ENCODE data around the gene CACNG1. TPM values are rescaled to one million over a fixed set of nuclear protein-coding genes. Genes with fewer than 3 reads are reported as not detected.

CACNG1 gene
- total RNA-seq, 2 experiments from 2014 or later, result not detected

DNA sequence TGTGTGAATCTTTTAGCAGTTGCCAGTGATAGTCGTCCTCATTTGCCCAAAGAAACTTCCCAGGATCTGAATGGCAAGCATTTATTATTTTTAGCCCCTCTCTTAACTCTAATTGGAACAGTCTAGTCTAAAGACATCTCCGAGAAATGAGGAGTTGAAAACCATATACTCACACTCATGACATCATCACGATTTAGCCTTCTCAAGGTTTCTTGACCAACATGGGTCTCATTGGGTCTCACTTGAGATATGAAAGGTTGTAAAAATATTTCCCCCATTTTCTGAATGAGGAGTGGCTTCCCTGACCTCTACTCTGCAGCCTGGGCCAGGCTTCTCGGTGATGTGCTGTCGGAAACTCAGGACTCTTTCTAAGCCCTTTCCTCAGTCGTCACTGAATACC lies 37.1 kb upstream of the CACNG1 start:
- CTCF ChIA-PET (ENCODE audit: unreplicated experiment), result no interaction called here
- POLR2A ChIA-PET, result no interaction called here
- no peaks in the 10 kb centered on the region for H3K9me2 ChIP-seq (ENCODE audit: insufficient read depth, low read length)
- H3K79me2 ChIP-seq (ENCODE audit: insufficient read depth, low read depth, low read length), result no peaks in the 10 kb centered on the region
- no peak overlapping the region for H2AFZ ChIP-seq (ENCODE audit: low read length)
- H3K9me3 ChIP-seq (ENCODE audit: low read length), result no peaks in the 10 kb centered on the region
- H3K4me1 ChIP-seq (ENCODE audit: insufficient read depth, low read length, poor library complexity, severe bottlenecking), result peaks cover 9% of the 10 kb centered on the region
- intact Hi-C loops (cut with micrococcal nuclease; ENCODE audit: unreplicated experiment), result no loop called here
- BruUV-seq (replicated peaks), result no TSS peak
- H3K36me3 ChIP-seq (ENCODE audit: insufficient read depth, low read length), result no peaks in the 10 kb centered on the region
- DNase-seq (ENCODE audit: low spot score), result no peak
- H3K27ac ChIP-seq (ENCODE audit: low read depth, low read length, poor library complexity, severe bottlenecking), result no peak overlapping the region
- H4K20me1 ChIP-seq (ENCODE audit: insufficient read depth, low read length), result no peaks in the 10 kb centered on the region
- no peak for TF ChIP-seq EZH2phosphoT487 (IDR thresholded peaks at IDR 0.05; ENCODE audit: borderline replicate concordance, low read depth, low read length)
- no peak overlapping the region for H3K4me3 ChIP-seq (ENCODE audit: low read depth, low read length, poor library complexity, severe bottlenecking)
- H3K4me2 ChIP-seq (ENCODE audit: low read length), result no peak overlapping the region

DNA sequence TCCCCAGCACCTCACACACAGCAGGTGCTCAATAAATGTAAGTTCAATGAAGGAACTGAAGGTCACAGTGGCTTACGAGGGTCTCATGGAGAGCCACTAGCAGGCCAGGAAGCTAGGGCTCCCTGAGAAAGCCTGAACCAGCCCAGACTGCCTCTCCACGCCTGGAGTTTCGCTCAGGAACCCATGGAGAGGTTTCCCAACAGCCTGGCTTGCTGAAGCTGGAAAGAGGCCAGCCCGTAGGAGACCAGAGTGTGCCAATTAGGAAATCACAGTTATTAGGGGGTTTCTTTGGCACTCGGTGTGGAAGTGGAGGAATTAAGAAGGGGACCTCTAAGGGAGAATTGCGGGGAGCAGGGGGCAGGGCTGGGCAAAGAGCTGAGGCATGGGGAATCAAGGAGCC lies 36.3 kb upstream of the CACNG1 start:
- no TSS peak for BruUV-seq (replicated peaks)
- Histone ChIP-seq H3K4me3 (ENCODE audit: low read depth, low read length, poor library complexity, severe bottlenecking) (no peak overlapping the region), H3K4me1 (ENCODE audit: insufficient read depth, low read length, poor library complexity, severe bottlenecking) (peaks cover 10% of the 10 kb centered on the region), H2AFZ (ENCODE audit: low read length) (no peak overlapping the region), H3K36me3 (ENCODE audit: insufficient read depth, low read length) (no peaks in the 10 kb centered on the region), H3K79me2 (ENCODE audit: insufficient read depth, low read depth, low read length) (no peaks in the 10 kb centered on the region), H3K4me2 (ENCODE audit: low read length) (no peak overlapping the region), H3K9me3 (ENCODE audit: low read length) (no peaks in the 10 kb centered on the region), H3K9me2 (ENCODE audit: insufficient read depth, low read length) (no peaks in the 10 kb centered on the region), H3K27ac (ENCODE audit: low read depth, low read length, poor library complexity, severe bottlenecking) (no peak overlapping the region), H4K20me1 (ENCODE audit: insufficient read depth, low read length) (no peaks in the 10 kb centered on the region)
- DNase-seq (ENCODE audit: low spot score), result no peak
- no peak for TF ChIP-seq EZH2phosphoT487 (IDR thresholded peaks at IDR 0.05; ENCODE audit: borderline replicate concordance, low read depth, low read length)
- TF ChIP-seq, protein P1, sequence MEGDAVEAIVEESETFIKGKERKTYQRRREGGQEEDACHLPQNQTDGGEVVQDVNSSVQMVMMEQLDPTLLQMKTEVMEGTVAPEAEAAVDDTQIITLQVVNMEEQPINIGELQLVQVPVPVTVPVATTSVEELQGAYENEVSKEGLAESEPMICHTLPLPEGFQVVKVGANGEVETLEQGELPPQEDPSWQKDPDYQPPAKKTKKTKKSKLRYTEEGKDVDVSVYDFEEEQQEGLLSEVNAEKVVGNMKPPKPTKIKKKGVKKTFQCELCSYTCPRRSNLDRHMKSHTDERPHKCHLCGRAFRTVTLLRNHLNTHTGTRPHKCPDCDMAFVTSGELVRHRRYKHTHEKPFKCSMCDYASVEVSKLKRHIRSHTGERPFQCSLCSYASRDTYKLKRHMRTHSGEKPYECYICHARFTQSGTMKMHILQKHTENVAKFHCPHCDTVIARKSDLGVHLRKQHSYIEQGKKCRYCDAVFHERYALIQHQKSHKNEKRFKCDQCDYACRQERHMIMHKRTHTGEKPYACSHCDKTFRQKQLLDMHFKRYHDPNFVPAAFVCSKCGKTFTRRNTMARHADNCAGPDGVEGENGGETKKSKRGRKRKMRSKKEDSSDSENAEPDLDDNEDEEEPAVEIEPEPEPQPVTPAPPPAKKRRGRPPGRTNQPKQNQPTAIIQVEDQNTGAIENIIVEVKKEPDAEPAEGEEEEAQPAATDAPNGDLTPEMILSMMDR (conservative IDR thresholded peaks at IDR 0.05; ENCODE audit: low read length), result no peak
- ChIA-PET CTCF (ENCODE audit: unreplicated experiment) (no interaction called here), POLR2A (interaction anchor here (0.6 kb wide), 1 partner anchor 144 kb away, joined by 5 read pairs; no protein-coding TSS in a partner anchor)
- intact Hi-C loops (cut with micrococcal nuclease; ENCODE audit: unreplicated experiment), result no loop called here

DNA sequence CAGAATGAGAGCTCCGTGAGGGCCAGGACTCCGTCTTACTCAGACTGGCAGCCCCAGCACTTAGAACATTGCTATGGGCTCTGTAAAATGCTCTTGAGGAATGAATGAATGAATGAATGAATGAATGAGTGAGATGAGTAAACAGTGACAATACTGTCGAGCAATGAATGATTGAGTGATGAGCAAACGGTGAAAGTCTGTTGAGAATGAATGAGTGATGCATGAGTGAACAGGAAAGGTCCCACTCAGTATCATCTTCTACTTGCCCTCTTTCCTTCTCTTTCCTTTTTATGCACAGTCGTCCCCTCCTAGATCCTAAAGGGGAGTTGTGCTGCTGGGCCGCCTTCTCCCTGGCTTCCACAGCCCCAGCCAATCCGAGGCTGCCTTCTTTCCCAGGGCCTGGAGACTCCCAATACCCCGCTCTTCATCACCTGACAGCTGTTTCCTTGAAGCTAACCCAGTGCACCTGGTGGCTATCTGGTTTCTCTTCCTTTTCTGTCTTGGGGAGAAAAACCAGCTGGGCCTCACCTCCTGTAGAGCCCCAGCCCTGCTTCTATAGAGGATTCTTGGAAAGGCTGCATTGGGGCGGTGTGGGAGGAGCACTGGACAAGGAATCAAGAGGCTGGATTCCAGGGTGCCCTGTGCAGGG lies 32.7 kb upstream of the CACNG1 start:
- BruUV-seq (replicated peaks), result no TSS peak
- Histone ChIP-seq H3K79me2 (ENCODE audit: insufficient read depth, low read depth, low read length) (no peaks in the 10 kb centered on the region), H3K4me2 (ENCODE audit: low read length) (0 out of 2 replicates have a peak overlapping the region, but pooled peaks have one; percentile 19), H3K4me3 (ENCODE audit: low read depth, low read length, poor library complexity, severe bottlenecking) (no peak overlapping the region), H3K36me3 (ENCODE audit: insufficient read depth, low read length) (no peaks in the 10 kb centered on the region), H3K4me1 (ENCODE audit: insufficient read depth, low read length, poor library complexity, severe bottlenecking) (peaks cover 10% of the 10 kb centered on the region), H2AFZ (ENCODE audit: low read length) (no peak overlapping the region), H3K9me3 (ENCODE audit: low read length) (no peaks in the 10 kb centered on the region), H3K9me2 (ENCODE audit: insufficient read depth, low read length) (no peaks in the 10 kb centered on the region), H4K20me1 (ENCODE audit: insufficient read depth, low read length) (no peaks in the 10 kb centered on the region), H3K27ac (ENCODE audit: low read depth, low read length, poor library complexity, severe bottlenecking) (no peak overlapping the region)
- POLR2A ChIA-PET, result interaction anchor here (0.5 kb wide), 1 partner anchor 1050 kb away, joined by 3 read pairs; no protein-coding TSS in a partner anchor
- CTCF ChIA-PET (ENCODE audit: unreplicated experiment), result interaction anchor here (0.5 kb wide), 1 partner anchor 39 kb away, joined by 9 read pairs; no protein-coding TSS in a partner anchor
- no peak for TF ChIP-seq EZH2phosphoT487 (IDR thresholded peaks at IDR 0.05; ENCODE audit: borderline replicate concordance, low read depth, low read length)
- TF ChIP-seq, protein P1 (conservative IDR thresholded peaks at IDR 0.05; ENCODE audit: low read length), result no peak
- intact Hi-C loops (cut with micrococcal nuclease; ENCODE audit: unreplicated experiment), result no loop called here
- peak; percentile 47 for DNase-seq (ENCODE audit: low spot score)

Measured in OCI-LY7 (cell line).